Measurements from ENCODE around the gene PRM3.

DNA sequence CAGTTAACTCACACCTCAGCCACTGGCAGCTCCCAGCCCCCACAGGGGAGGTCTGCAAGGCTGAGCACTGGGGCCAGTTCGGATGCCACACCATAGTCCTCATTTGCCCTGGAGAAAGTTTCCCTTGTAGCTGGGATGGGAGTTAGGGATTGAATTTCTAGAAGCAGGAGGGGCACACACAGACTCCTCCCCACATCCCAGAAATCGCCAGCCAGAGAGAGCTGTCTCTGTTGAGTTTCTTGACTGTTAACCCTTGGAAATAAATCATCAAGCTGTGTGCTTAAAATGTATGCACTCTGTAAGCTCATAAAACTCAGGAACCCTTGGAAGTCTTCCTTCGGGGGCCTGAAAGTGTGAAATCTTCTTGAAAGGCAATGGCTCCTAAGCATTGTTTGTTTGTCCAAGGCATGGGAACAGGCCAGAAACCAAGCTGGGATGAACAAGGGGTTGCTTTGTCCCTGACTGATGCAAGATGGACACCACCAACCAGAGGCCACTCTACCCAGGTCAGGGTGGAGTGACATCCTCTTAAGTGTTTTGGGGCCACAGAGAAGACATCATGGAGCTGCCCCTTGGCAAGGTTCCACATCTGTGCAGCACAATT is 394 bp upstream of the PRM3 start:
- TF ChIP-seq TAF1 (IDR thresholded peaks at IDR 0.05; ENCODE audit: low read depth, low read length) (no peak), CTCF (IDR thresholded peaks at IDR 0.05; ENCODE audit: control extremely low read depth in 1 of 3, insufficient read depth in 1 of 3, low read depth in 1 of 3, low read length in 3 of 3) (no peak), ZNF274 (IDR thresholded peaks at IDR 0.05; ENCODE audit: borderline replicate concordance, extremely low read depth, low read length) (no peak), POLR2A (IDR thresholded peaks at IDR 0.05; ENCODE audit: control extremely low read depth in 1 of 2, low read depth in 2 of 2, low read length in 2 of 2) (no peak), EZH2 (IDR thresholded peaks at IDR 0.05; ENCODE audit: low read depth, low read length, severe bottlenecking) (no peak), FOSL1 (IDR thresholded peaks at IDR 0.05; ENCODE audit: insufficient read depth, low read depth, low read length) (no peak), CBX5 (IDR thresholded peaks at IDR 0.05; ENCODE audit: low read depth, low read length) (no peak), TEAD4 (IDR thresholded peaks at IDR 0.05; ENCODE audit: low read depth, low read length) (no peak)
